Endothelial cell of umbilical vein (primary cell): ENCODE results near the gene CD300LF. TPM values are rescaled to one million over a fixed set of nuclear protein-coding genes. Genes with fewer than 3 reads are reported as not detected.
A peak's percentile ranks its signal among the peaks of the same experiment; 100 is the strongest.

Experiments used
- BruUV-seq: library from RNA; stranded (reverse); fragments of 400-500 nt; replicated peaks from 2 replicates; lab custom pipeline; 2021; lab: Mats Ljungman, UMichigan
- CTCF ChIA-PET: fragments of 300-600, 350-600 bp; sonication (Branson Sonifier 250); formaldehyde crosslinking; loops from one replicate; lab custom pipeline; 2021; ENCODE audit warnings: antibody characterized with exemption, inconsistent platforms; lab: Charles Lee
- POLR2A ChIA-PET: fragments of 300-600, 350-600 bp; sonication (Branson Sonifier 250); formaldehyde crosslinking; loops from one replicate; lab custom pipeline; 2021; ENCODE audit warnings: antibody characterized with exemption, inconsistent platforms; lab: Charles Lee
- DNase-seq: peaks from one replicate; pipeline ENCODE4 v3.0.0-alpha.2; 2011; ENCODE audit warnings: low read depth, low spot score
- FAIRE-seq: peaks from 2 replicates; lab custom pipeline; 2011; peaks lifted over from hg19 to GRCh38; lab: Jason Lieb, UNC
- H2AFZ ChIP-seq: 2 replicates; pipeline ENCODE4 v1.6.0; 2012; ENCODE audit warnings: low read depth, low read length, control low read depth, inconsistent platforms
- H3K27ac ChIP-seq: 2 replicates; pipeline ENCODE4 v1.5.1; 2011; ENCODE audit warnings: low read depth, mild to moderate bottlenecking, control low read depth, low read length, moderate library complexity; ENCODE audit not compliant: insufficient read depth
- H3K27me3 ChIP-seq, 2 experiments: 2 replicates each; pipeline versions ENCODE4 v1.6.0 to v1.6.1; 2011; ENCODE audit warnings: low read length in 2 of 2, mixed read lengths in 1 of 2; ENCODE audit not compliant: control insufficient read depth in 2 of 2, insufficient read depth in 2 of 2
- H3K36me3 ChIP-seq, 2 experiments: 2 replicates in 1 of 2; 3 replicates in 1 of 2; pipeline ENCODE4 v1.5.1; 2011; ENCODE audit warnings: low read length in 2 of 2, mild to moderate bottlenecking in 1 of 2, moderate library complexity in 1 of 2; ENCODE audit not compliant: control insufficient read depth in 2 of 2, insufficient read depth in 2 of 2; ENCODE audit errors: extremely low read depth in 1 of 2
- H3K4me1 ChIP-seq: 3 replicates; pipeline ENCODE4 v1.5.1; 2011; ENCODE audit warnings: mild to moderate bottlenecking, low read length; ENCODE audit not compliant: control insufficient read depth, insufficient read depth; ENCODE audit errors: extremely low read depth
- H3K4me2 ChIP-seq: 2 replicates; pipeline ENCODE4 v1.6.1; 2011; ENCODE audit warnings: low read length, control low read depth, mixed read lengths; ENCODE audit not compliant: insufficient read depth
- H3K4me3 ChIP-seq, 3 experiments: fragments of 200-600 bp in 1 of 3; sonication (generic), shearing (Covaris generic) in 1 of 3; replicated peaks in 1 of 3; 2 replicates each; pipeline ENCODE4 v1.5.1; 2011 to 2016; ENCODE audit warnings: control low read depth in 3 of 3, low read length in 3 of 3, mild to moderate bottlenecking in 2 of 3, inconsistent platforms in 1 of 3, low read depth in 1 of 3, moderate library complexity in 1 of 3; ENCODE audit not compliant: insufficient read depth in 1 of 3
- H3K79me2 ChIP-seq: 2 replicates; pipeline ENCODE4 v1.6.0; 2012; ENCODE audit warnings: low read length, inconsistent platforms; ENCODE audit not compliant: control insufficient read depth, insufficient read depth
- H3K9ac ChIP-seq: replicated peaks from 2 replicates; pipeline ENCODE3; 2011; ENCODE audit warnings: low read length, control low read depth; ENCODE audit not compliant: insufficient read depth; ENCODE audit errors: extremely low read depth
- H3K9me1 ChIP-seq: replicated peaks from 3 replicates; pipeline ENCODE4 v1.6.0; 2011; ENCODE audit warnings: mild to moderate bottlenecking, low read length; ENCODE audit not compliant: control insufficient read depth, insufficient read depth; ENCODE audit errors: extremely low read depth
- H3K9me3 ChIP-seq: replicated peaks from 2 replicates; pipeline ENCODE4 v1.5.1; 2012; ENCODE audit warnings: low read length, inconsistent platforms; ENCODE audit not compliant: control insufficient read depth, insufficient read depth
- H4K20me1 ChIP-seq: replicated peaks from 2 replicates; pipeline ENCODE3; 2011; ENCODE audit warnings: mild to moderate bottlenecking, low read length; ENCODE audit not compliant: control insufficient read depth, insufficient read depth; ENCODE audit errors: extremely low read depth
- EZH2 ChIP-seq: IDR thresholded peaks from 2 replicates; pipeline ENCODE4 v1.6.1; 2012; ENCODE audit warnings: borderline replicate concordance, low read depth, mild to moderate bottlenecking, moderate library complexity, low read length, inconsistent platforms; ENCODE audit not compliant: severe bottlenecking
- FOS ChIP-seq: IDR thresholded peaks from 2 replicates; pipeline ENCODE4 v1.6.1; 2011; ENCODE audit warnings: mild to moderate bottlenecking, low read length, moderate library complexity, borderline replicate concordance; ENCODE audit not compliant: insufficient read depth
- GATA2 ChIP-seq: IDR thresholded peaks from 2 replicates; pipeline ENCODE4 v1.7.0; 2011; ENCODE audit warnings: low read depth, mild to moderate bottlenecking, moderate library complexity, mixed read lengths, low read length; ENCODE audit not compliant: insufficient read length, insufficient read depth
- JUN ChIP-seq: IDR thresholded peaks from 2 replicates; pipeline ENCODE4 v1.6.1; 2011; ENCODE audit warnings: borderline replicate concordance, low read depth; ENCODE audit not compliant: insufficient read length, insufficient read depth
- MYC ChIP-seq: IDR thresholded peaks from one replicate; pipeline ENCODE4 v1.6.1; 2011; ENCODE audit warnings: mild to moderate bottlenecking, low read depth, low read length
- POLR2A ChIP-seq: IDR thresholded peaks from 2 replicates; pipeline ENCODE4 v1.6.1; 2012; ENCODE audit warnings: low read depth, mild to moderate bottlenecking, control low read depth, low read length
- POLR2AphosphoS5 ChIP-seq: IDR thresholded peaks from 2 replicates; pipeline ENCODE4 v1.6.1; 2012; ENCODE audit warnings: low read depth, mild to moderate bottlenecking, control low read depth, low read length, moderate library complexity; ENCODE audit not compliant: insufficient read depth
- dilution Hi-C: fragments of 300-500 bp; cut with MboI; formaldehyde crosslinking; loops from one replicate; pipeline ENCODE4 v1.15.0; 2019; ENCODE audit warnings: low sequenced_read_pairs; ENCODE audit not compliant: extremely low pct_ligation_motif_present
- intact Hi-C: fragments of 100-400 bp; cut with micrococcal nuclease; formaldehyde crosslinking; loops from one replicate; pipeline ENCODE4 v1.10.0; 2022
- polyA plus RNA-seq, 4 experiments: library from polyadenylated mRNA; depleted of rRNA in 3 of 4; stranded (reverse) in 3 of 4; unstranded in 1 of 4; fragments of >200 nt; gene quantifications; 2 replicates each; pipeline versions ENCODE4 v1.2.1 to v1.2.3, GENCODE V29; 2011 to 2012; ENCODE audit warnings: missing spikeins in 1 of 4
- total RNA-seq: library from RNA; stranded (reverse); gene quantifications from 2 replicates; pipeline ENCODE4 v1.2.3, GENCODE V29; 2021
- TF ChIP-seq, protein P1 (sequence below): IDR thresholded peaks from 2 replicates; pipeline ENCODE4 v1.6.1; 2011; ENCODE audit not compliant: insufficient read depth, insufficient read length
- TF ChIP-seq, protein P2 (sequence below), 2 donors: IDR thresholded peaks; 1 replicate in 1 of 2; 2 replicates in 1 of 2; pipeline ENCODE4 v1.5.1; 2011; ENCODE audit warnings: low read length in 2 of 2, mild to moderate bottlenecking in 2 of 2, moderate library complexity in 2 of 2, control low read depth in 1 of 2, inconsistent platforms in 1 of 2, low read depth in 1 of 2; ENCODE audit not compliant: insufficient read depth in 1 of 2; ENCODE audit errors: extremely low read depth in 1 of 2

Gene CD300LF
- total and polyA plus RNA-seq, 2 donors (not counting 3 experiments of a cell fraction or from before 2014, with no cell fraction given), result not detected

DNA sequence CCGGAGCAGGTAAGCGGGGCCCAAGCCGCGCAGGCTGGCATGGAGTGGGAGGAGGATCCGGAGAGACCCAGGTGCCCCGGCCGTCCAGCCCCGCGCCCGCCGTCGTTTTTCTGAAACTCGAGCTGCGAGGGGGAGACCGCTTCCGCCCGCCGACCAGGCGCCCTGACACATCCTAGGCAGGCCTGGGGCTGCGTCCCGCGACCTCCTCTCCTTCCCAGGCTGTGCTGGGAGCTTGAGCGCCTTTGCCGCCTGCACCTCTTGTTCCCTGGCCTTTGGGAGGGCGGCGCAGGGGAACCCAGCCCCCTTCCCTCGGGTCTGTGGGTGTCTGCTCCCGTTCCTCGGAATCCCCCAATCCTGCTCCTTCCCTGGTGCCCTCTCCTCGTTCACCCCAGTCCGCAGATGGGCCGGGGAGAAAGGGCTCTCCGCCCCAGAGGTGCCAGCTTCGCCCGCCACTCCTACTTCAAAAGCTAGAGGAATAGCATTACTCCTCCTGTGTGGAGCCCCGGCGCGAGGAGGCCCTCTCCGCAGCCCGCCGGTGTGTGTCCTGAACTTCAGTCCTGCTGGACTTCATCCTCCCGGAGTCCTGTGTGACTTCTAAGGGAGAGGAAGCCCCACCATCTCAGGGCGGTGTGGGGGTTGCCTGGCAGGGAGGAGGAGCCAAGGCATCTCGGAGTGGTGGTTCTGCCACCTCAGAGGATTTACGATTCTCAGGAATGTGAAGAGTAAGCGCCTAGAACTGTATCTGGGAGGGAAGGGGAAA, 36.7 kb upstream of the CD300LF start:
- ChIA-PET CTCF (interaction anchor here (0.8 to 2.3 kb wide), 11 partner anchors 9 to 113 kb away, joined by 3 to 17 read pairs (median 5); partner anchors contain the start of gene NAT9), POLR2A (interaction anchor here (1.7 kb wide), 1 partner anchor 27 kb away, joined by 5 read pairs; a partner anchor contains a TSS)
- Histone ChIP-seq H3K9me3 (no peaks in the 10 kb centered on the region), H3K79me2 (no peaks in the 10 kb centered on the region), H4K20me1 (no peaks in the 10 kb centered on the region), H2AFZ (peak overlapping the region; percentile 93), H3K4me3 (peak overlapping the region; percentile 47 to 71 (median 57)), H3K27me3 (no peaks in the 10 kb centered on the region), H3K4me1 (peaks cover 4% of the 10 kb centered on the region), H3K9ac (peak overlapping the region; percentile 56), H3K27ac (no peak overlapping the region), H3K4me2 (peak overlapping the region; percentile 82), H3K9me1 (no peaks in the 10 kb centered on the region), H3K36me3 (no peaks in the 10 kb centered on the region)
- intact Hi-C loops, result loop anchor here (1.0 to 10.0 kb wide), 2 partner anchors 8 to 1435 kb away; partner anchors contain the start of gene CDC42EP4
- dilution Hi-C loops, result no loop called here
- TF ChIP-seq FOS (no peak), JUN (no peak)
- FAIRE-seq, result no peak
- DNase-seq, result no peak
- BruUV-seq, result no TSS peak

DNA sequence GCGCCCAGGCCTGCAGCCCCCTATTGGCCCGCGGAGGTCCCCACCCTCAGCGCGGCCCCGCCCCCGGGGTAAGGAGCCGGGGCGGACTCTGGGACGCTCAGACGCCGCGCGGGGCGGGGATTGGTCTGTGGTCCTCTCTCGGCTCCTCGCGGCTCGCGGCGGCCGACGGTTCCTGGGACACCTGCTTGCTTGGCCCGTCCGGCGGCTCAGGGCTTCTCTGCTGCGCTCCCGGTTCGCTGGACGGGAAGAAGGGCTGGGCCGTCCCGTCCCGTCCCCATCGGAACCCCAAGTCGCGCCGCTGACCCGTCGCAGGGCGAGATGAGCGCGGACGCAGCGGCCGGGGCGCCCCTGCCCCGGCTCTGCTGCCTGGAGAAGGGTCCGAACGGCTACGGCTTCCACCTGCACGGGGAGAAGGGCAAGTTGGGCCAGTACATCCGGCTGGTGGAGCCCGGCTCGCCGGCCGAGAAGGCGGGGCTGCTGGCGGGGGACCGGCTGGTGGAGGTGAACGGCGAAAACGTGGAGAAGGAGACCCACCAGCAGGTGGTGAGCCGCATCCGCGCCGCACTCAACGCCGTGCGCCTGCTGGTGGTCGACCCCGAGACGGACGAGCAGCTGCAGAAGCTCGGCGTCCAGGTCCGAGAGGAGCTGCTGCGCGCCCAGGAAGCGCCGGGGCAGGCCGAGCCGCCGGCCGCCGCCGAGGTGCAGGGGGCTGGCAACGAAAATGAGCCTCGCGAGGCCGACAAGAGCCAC, 36.0 kb upstream of the CD300LF start, which contains the start of gene NHERF1:
Gene NHERF1 (plus strand): TSS at position 100 of the 750 bp plus-strand sequence. CDS start 219 bp downstream, at position 319.
- H3K36me3 ChIP-seq, result no peaks in the 10 kb centered on the region
- TSS peak; percentile 64 for BruUV-seq
- no peak within 1 kb of the TSS for H3K27ac ChIP-seq
- H3K4me1 ChIP-seq, result peaks cover 4% of the 10 kb centered on the region
- dilution Hi-C loops (no loop called here), intact Hi-C loops (loop anchor here (1.0 to 10.0 kb wide), 6 partner anchors 9 to 1434 kb away; partner anchors contain the start of genes CDC42EP4 and NAT9)
- no peaks in the 10 kb centered on the region for H3K9me3 ChIP-seq
- POLR2A ChIA-PET, result interaction anchor here (1.7 kb wide), 1 partner anchor 28 kb away, joined by 5 read pairs; a partner anchor contains a TSS
- H3K4me2 ChIP-seq, result peak within 1 kb of the TSS; percentile 82
- no peaks in the 10 kb centered on the region for H3K9me1 ChIP-seq
- H2AFZ ChIP-seq, result peak within 1 kb of the TSS; percentile 93
- H3K27me3 ChIP-seq, result no peaks in the 10 kb centered on the region
- peak within 1 kb of the TSS; percentile 47 to 71 (median 57) for H3K4me3 ChIP-seq
- TF ChIP-seq, protein P1, sequence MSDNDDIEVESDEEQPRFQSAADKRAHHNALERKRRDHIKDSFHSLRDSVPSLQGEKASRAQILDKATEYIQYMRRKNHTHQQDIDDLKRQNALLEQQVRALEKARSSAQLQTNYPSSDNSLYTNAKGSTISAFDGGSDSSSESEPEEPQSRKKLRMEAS, result no peak
- TF ChIP-seq FOS, result no peak
- TF ChIP-seq EZH2, result no peak
- TF ChIP-seq POLR2A, result peak; percentile 92
- TF ChIP-seq, protein P2, sequence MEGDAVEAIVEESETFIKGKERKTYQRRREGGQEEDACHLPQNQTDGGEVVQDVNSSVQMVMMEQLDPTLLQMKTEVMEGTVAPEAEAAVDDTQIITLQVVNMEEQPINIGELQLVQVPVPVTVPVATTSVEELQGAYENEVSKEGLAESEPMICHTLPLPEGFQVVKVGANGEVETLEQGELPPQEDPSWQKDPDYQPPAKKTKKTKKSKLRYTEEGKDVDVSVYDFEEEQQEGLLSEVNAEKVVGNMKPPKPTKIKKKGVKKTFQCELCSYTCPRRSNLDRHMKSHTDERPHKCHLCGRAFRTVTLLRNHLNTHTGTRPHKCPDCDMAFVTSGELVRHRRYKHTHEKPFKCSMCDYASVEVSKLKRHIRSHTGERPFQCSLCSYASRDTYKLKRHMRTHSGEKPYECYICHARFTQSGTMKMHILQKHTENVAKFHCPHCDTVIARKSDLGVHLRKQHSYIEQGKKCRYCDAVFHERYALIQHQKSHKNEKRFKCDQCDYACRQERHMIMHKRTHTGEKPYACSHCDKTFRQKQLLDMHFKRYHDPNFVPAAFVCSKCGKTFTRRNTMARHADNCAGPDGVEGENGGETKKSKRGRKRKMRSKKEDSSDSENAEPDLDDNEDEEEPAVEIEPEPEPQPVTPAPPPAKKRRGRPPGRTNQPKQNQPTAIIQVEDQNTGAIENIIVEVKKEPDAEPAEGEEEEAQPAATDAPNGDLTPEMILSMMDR (IDR thresholded peaks at IDR 0.05; ENCODE audit: extremely low read depth in 1 of 2, insufficient read depth in 1 of 2, low read depth in 1 of 2, low read length in 2 of 2), result peak; percentile 13 to 46
- TF ChIP-seq POLR2AphosphoS5, result peak; percentile 90
- no peak for TF ChIP-seq JUN
- TF ChIP-seq GATA2, result no peak
- no peak for TF ChIP-seq MYC
- CTCF ChIA-PET, result interaction anchor here (0.8 to 2.3 kb wide), 9 partner anchors 8 to 114 kb away, joined by 3 to 17 read pairs (median 5); partner anchors contain the start of gene NAT9
- peak within 1 kb of the TSS; percentile 56 for H3K9ac ChIP-seq
- H3K79me2 ChIP-seq, result no peaks in the 10 kb centered on the region
- peak; percentile 94 for FAIRE-seq
- DNase-seq, result no peak
- H4K20me1 ChIP-seq, result no peaks in the 10 kb centered on the region
